GM23338 (cell line): ENCODE measurements around the gene BCDIN3D. TPM values are rescaled to one million over a fixed set of nuclear protein-coding genes. Genes with fewer than 3 reads are reported as not detected.

Experiments
- ATAC-seq: fragments of 200-7000 bp; cut with Tn5 transposase; 3 replicates; pipeline ENCODE4 v1.9.1; 2020
- DNase-seq: peaks from one replicate; pipeline ENCODE4 v3.0.0-alpha.2; 2015; ENCODE audit warnings: low spot score
- H2AFZ ChIP-seq: fragments of 200-600 bp; sonication (generic); 2 replicates; pipeline ENCODE4 v1.8.0; 2016; ENCODE audit warnings: antibody characterized with exemption, mild to moderate bottlenecking, moderate library complexity
- H3F3A ChIP-seq: fragments of 200-600 bp; sonication (generic); replicated peaks from 2 replicates; pipeline ENCODE4 v1.8.0; 2017; ENCODE audit warnings: antibody characterized with exemption, mixed run types, low read depth
- H3K27ac ChIP-seq: fragments of 200-600 bp; sonication (generic); 2 replicates; pipeline ENCODE4 v1.6.1; 2016; ENCODE audit warnings: low read depth
- H3K27me3 ChIP-seq: fragments of 200-600 bp; sonication (generic); 2 replicates; pipeline ENCODE4 v1.8.0; 2016; ENCODE audit warnings: mild to moderate bottlenecking, mixed run types, moderate library complexity; ENCODE audit not compliant: insufficient read depth
- H3K36me3 ChIP-seq: fragments of 200-600 bp; sonication (generic); 2 replicates; pipeline ENCODE4 v1.8.0; 2016; ENCODE audit warnings: mild to moderate bottlenecking; ENCODE audit not compliant: insufficient read depth
- H3K4me1 ChIP-seq: fragments of 200-600 bp; sonication (generic); 2 replicates; pipeline ENCODE4 v1.8.0; 2016; ENCODE audit warnings: mild to moderate bottlenecking, moderate library complexity; ENCODE audit not compliant: insufficient read depth
- H3K4me2 ChIP-seq: fragments of 200-600 bp; sonication (generic); 2 replicates; pipeline ENCODE4 v1.7.1; 2017; ENCODE audit warnings: mixed run types
- H3K4me3 ChIP-seq: fragments of 200-600 bp; sonication (generic); 2 replicates; pipeline ENCODE4 v1.6.1; 2016; ENCODE audit warnings: mixed run types
- H3K79me2 ChIP-seq: fragments of 200-600 bp; sonication (generic); replicated peaks from 2 replicates; pipeline ENCODE4 v1.8.0; 2017; ENCODE audit warnings: mild to moderate bottlenecking; ENCODE audit not compliant: insufficient read depth
- H3K9me2 ChIP-seq: fragments of 200-600 bp; sonication (generic); 2 replicates; pipeline ENCODE4 v1.8.0; 2017; ENCODE audit not compliant: insufficient read depth
- H4K20me1 ChIP-seq: fragments of 200-600 bp; sonication (generic); replicated peaks from 2 replicates; pipeline ENCODE4 v1.8.0; 2017; ENCODE audit warnings: mild to moderate bottlenecking; ENCODE audit not compliant: insufficient read depth
- H3K27ac Mint-ChIP-seq: 2 replicates; pipeline ENCODE4 v1.8.0; 2020; ENCODE audit warnings: inconsistent platforms, mild to moderate bottlenecking, moderate library complexity, mixed read lengths
- H3K27me3 Mint-ChIP-seq: 3 replicates; pipeline ENCODE4 v1.8.0; 2022; ENCODE audit warnings: low read depth, mild to moderate bottlenecking, moderate library complexity, mixed read lengths, inconsistent platforms; ENCODE audit not compliant: insufficient read depth, poor library complexity
- H3K36me3 Mint-ChIP-seq: 3 replicates; pipeline ENCODE4 v1.8.0; 2021; ENCODE audit warnings: low read depth, mild to moderate bottlenecking, inconsistent platforms, moderate library complexity, mixed read lengths
- H3K4me1 Mint-ChIP-seq: 3 replicates; pipeline ENCODE4 v1.8.0; 2020; ENCODE audit warnings: mild to moderate bottlenecking, inconsistent platforms, mixed read lengths
- H3K4me3 Mint-ChIP-seq: 3 replicates; pipeline ENCODE4 v1.8.0; 2021; ENCODE audit warnings: moderate library complexity, mild to moderate bottlenecking, inconsistent platforms, mixed read lengths
- H3K9me3 Mint-ChIP-seq: 3 replicates; pipeline ENCODE4 v1.8.0; 2020; ENCODE audit warnings: moderate library complexity, mild to moderate bottlenecking, inconsistent platforms, mixed read lengths
- CREB1 ChIP-seq: fragments of 250-450 bp; sonication (Bioruptor Pico); IDR thresholded peaks from 2 replicates; pipeline ENCODE4 v1.5.0; 2020; ENCODE audit warnings: low read depth, mild to moderate bottlenecking, moderate library complexity
- ETS1 ChIP-seq: IDR thresholded peaks from 2 replicates; pipeline ENCODE4 v1.6.1; 2016; ENCODE audit warnings: antibody characterized with exemption
- EZH2 ChIP-seq: fragments of 200-600 bp; sonication (generic); IDR thresholded peaks from one replicate; pipeline ENCODE4 v1.8.0; 2017; ENCODE audit warnings: antibody characterized with exemption, mild to moderate bottlenecking, low read depth; ENCODE audit not compliant: unreplicated experiment
- JUNB ChIP-seq: IDR thresholded peaks from one replicate; pipeline ENCODE4 v1.6.1; 2016; ENCODE audit warnings: antibody characterized with exemption; ENCODE audit not compliant: unreplicated experiment
- NANOG ChIP-seq: IDR thresholded peaks from 2 replicates; pipeline ENCODE4 v1.6.1; 2016; ENCODE audit warnings: antibody characterized with exemption, borderline replicate concordance
- STAT1 ChIP-seq: IDR thresholded peaks from one replicate; pipeline ENCODE4 v1.6.1; 2016; ENCODE audit warnings: antibody characterized with exemption; ENCODE audit not compliant: unreplicated experiment
- ZNF114 ChIP-seq: fragments of 250-450 bp; sonication (Bioruptor Pico); IDR thresholded peaks from 2 replicates; pipeline ENCODE4 v1.5.0; 2020; ENCODE audit warnings: mild to moderate bottlenecking, moderate library complexity
- ZNF331 ChIP-seq: fragments of 250-450 bp; sonication (Bioruptor Pico); IDR thresholded peaks from 2 replicates; pipeline ENCODE4 v1.5.0; 2020; ENCODE audit warnings: low read depth, mild to moderate bottlenecking, moderate library complexity
- polyA plus RNA-seq: library from polyadenylated mRNA; unstranded; fragments of >200 nt; fragmentation: Nextera tagmentation; extraction: Ambion mirVana; gene quantifications from 2 replicates; pipeline ENCODE4 v1.2.1, GENCODE V29; 2016
- total RNA-seq: library from RNA; depleted of rRNA; stranded (reverse); fragments of >200 nt; shearing (Covaris generic); gene quantifications from 2 replicates; pipeline ENCODE4 v1.2.3, GENCODE V29; 2014
- TF ChIP-seq, protein P1 (sequence below): IDR thresholded peaks from one replicate; pipeline ENCODE4 v1.6.1; 2018; ENCODE audit warnings: antibody characterized with exemption; ENCODE audit not compliant: unreplicated experiment
- TF ChIP-seq, protein P2 (sequence below), 2 experiments: fragments of 200-600 bp in 1 of 2; sonication (generic) in 1 of 2; conservative IDR thresholded peaks; 2 replicates each; pipeline versions ENCODE4 v1.5.1 to v1.6.1; 2016 to 2017; ENCODE audit warnings: antibody characterized with exemption in 2 of 2, low read depth in 2 of 2, mild to moderate bottlenecking in 2 of 2, moderate library complexity in 1 of 2

Gene BCDIN3D
- total and polyA plus RNA-seq, 2 experiments from 2014 or later, result 1.4 to 1.8 TPM

GRCh38 chr12:49821373-49822287, 21.3 kb downstream of the BCDIN3D start (continued):
- TF ChIP-seq ETS1 (no peak), NANOG (no peak), JUNB (no peak), ZNF114 (CRISPR knock-in tag) (no peak), EZH2 (no peak)
- TF ChIP-seq, protein P1, sequence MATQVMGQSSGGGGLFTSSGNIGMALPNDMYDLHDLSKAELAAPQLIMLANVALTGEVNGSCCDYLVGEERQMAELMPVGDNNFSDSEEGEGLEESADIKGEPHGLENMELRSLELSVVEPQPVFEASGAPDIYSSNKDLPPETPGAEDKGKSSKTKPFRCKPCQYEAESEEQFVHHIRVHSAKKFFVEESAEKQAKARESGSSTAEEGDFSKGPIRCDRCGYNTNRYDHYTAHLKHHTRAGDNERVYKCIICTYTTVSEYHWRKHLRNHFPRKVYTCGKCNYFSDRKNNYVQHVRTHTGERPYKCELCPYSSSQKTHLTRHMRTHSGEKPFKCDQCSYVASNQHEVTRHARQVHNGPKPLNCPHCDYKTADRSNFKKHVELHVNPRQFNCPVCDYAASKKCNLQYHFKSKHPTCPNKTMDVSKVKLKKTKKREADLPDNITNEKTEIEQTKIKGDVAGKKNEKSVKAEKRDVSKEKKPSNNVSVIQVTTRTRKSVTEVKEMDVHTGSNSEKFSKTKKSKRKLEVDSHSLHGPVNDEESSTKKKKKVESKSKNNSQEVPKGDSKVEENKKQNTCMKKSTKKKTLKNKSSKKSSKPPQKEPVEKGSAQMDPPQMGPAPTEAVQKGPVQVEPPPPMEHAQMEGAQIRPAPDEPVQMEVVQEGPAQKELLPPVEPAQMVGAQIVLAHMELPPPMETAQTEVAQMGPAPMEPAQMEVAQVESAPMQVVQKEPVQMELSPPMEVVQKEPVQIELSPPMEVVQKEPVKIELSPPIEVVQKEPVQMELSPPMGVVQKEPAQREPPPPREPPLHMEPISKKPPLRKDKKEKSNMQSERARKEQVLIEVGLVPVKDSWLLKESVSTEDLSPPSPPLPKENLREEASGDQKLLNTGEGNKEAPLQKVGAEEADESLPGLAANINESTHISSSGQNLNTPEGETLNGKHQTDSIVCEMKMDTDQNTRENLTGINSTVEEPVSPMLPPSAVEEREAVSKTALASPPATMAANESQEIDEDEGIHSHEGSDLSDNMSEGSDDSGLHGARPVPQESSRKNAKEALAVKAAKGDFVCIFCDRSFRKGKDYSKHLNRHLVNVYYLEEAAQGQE, result no peak
- TF ChIP-seq, protein P2, sequence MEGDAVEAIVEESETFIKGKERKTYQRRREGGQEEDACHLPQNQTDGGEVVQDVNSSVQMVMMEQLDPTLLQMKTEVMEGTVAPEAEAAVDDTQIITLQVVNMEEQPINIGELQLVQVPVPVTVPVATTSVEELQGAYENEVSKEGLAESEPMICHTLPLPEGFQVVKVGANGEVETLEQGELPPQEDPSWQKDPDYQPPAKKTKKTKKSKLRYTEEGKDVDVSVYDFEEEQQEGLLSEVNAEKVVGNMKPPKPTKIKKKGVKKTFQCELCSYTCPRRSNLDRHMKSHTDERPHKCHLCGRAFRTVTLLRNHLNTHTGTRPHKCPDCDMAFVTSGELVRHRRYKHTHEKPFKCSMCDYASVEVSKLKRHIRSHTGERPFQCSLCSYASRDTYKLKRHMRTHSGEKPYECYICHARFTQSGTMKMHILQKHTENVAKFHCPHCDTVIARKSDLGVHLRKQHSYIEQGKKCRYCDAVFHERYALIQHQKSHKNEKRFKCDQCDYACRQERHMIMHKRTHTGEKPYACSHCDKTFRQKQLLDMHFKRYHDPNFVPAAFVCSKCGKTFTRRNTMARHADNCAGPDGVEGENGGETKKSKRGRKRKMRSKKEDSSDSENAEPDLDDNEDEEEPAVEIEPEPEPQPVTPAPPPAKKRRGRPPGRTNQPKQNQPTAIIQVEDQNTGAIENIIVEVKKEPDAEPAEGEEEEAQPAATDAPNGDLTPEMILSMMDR (conservative IDR thresholded peaks at IDR 0.05; ENCODE audit: low read depth in 2 of 2), result no peak

GRCh38 chr12:49819786-49820185, 23.1 kb downstream of the BCDIN3D start:
- H4K20me1 ChIP-seq, result peaks cover 11% of the 10 kb centered on the region
- no peaks in the 10 kb centered on the region for H3F3A ChIP-seq
- Mint-ChIP-seq H3K4me1 (peaks cover 36% of the 10 kb centered on the region), H3K36me3 (peaks cover 9% of the 10 kb centered on the region), H3K27me3 (peaks cover 4% of the 10 kb centered on the region), H3K27ac (no peak overlapping the region), H3K9me3 (no peaks in the 10 kb centered on the region), H3K4me3 (no peak overlapping the region)
- H3K27me3 ChIP-seq, result no peaks in the 10 kb centered on the region
- peaks cover 22% of the 10 kb centered on the region for H3K4me1 ChIP-seq
- no peaks in the 10 kb centered on the region for H3K9me2 ChIP-seq
- no peak overlapping the region for H3K4me3 ChIP-seq
- H3K79me2 ChIP-seq, result peaks cover 59% of the 10 kb centered on the region
- H3K27ac ChIP-seq, result no peak overlapping the region
- no peak for DNase-seq
- H3K4me2 ChIP-seq, result no peak overlapping the region
- ATAC-seq, result no peak
- no peak overlapping the region for H2AFZ ChIP-seq
- H3K36me3 ChIP-seq, result no peaks in the 10 kb centered on the region; the same call in 1 of the 2 replicates
- no peak for TF ChIP-seq NANOG
- no peak for TF ChIP-seq ZNF331 (CRISPR knock-in tag)
- TF ChIP-seq EZH2, result no peak
- TF ChIP-seq CREB1 (CRISPR knock-in tag), result no peak
- TF ChIP-seq STAT1, result no peak
- no peak for TF ChIP-seq ZNF114 (CRISPR knock-in tag)
- TF ChIP-seq, protein P1, result no peak
